ENCODE data around the gene GEMIN8.

Gene GEMIN8

GRCh38 chrX:14038375-14039085 is 8.8 kb upstream of the GEMIN8 start:
- ChIA-PET POLR2A (no interaction called here), CTCF (interaction anchor here (0.7 to 1.4 kb wide), 6 partner anchors 10 to 1205 kb away, joined by 3 to 7 read pairs (median 4); no protein-coding TSS in a partner anchor)
- no peak overlapping the region for H3K4me3 ChIP-seq (ENCODE audit: low read depth, low read length)
- TF ChIP-seq CTCF (IDR thresholded peaks at IDR 0.05; ENCODE audit: insufficient read depth, low read length, missing control alignments), result no peak
- DNase-seq (ENCODE audit: low read depth, low spot score), result no peak

- no peak for DNase-seq (ENCODE audit: low read depth, low spot score)
- POLR2A ChIA-PET, result no interaction called here
Measured at GRCh38 chrX:14032406-14032805, 2.7 kb upstream of the GEMIN8 start.

GRCh38 chrX:14030174-14030530 is 460 bp upstream of the GEMIN8 start:
- CTCF ChIA-PET, result interaction anchor here (1.9 to 2.7 kb wide), 2 partner anchors 280 to 523 kb away, joined by 9 to 13 read pairs; no protein-coding TSS in a partner anchor
- POLR2A ChIA-PET, result interaction anchor here (0.6 to 1.0 kb wide), 2 partner anchors 150 to 295 kb away, joined by 3 to 5 read pairs; partner anchors contain the start of genes OFD1 and TRAPPC2
- no peak for DNase-seq (ENCODE audit: low read depth, low spot score)
- peak overlapping the region; percentile 65 for H3K4me3 ChIP-seq (ENCODE audit: low read depth, low read length)
- no peak for TF ChIP-seq CTCF (IDR thresholded peaks at IDR 0.05; ENCODE audit: insufficient read depth, low read length, missing control alignments)

More at GRCh38 chrX:14032406-14032805, 2.7 kb upstream of the GEMIN8 start:
- no peak overlapping the region for H3K4me3 ChIP-seq (ENCODE audit: low read depth, low read length)
- CTCF ChIA-PET, result interaction anchor here (0.7 to 2.7 kb wide), 12 partner anchors 251 to 1218 kb away, joined by 3 to 17 read pairs (median 4); no protein-coding TSS in a partner anchor
- TF ChIP-seq CTCF (IDR thresholded peaks at IDR 0.05; ENCODE audit: insufficient read depth, low read length, missing control alignments), result peak; percentile 22

- POLR2A ChIA-PET, result interaction anchor here (0.9 to 1.0 kb wide), 2 partner anchors 294 to 379 kb away, joined by 3 to 5 read pairs; partner anchors contain the start of genes OFD1 and TRAPPC2
- no peak for DNase-seq (ENCODE audit: low read depth, low spot score)
- no peak for TF ChIP-seq CTCF (IDR thresholded peaks at IDR 0.05; ENCODE audit: insufficient read depth, low read length, missing control alignments)
- CTCF ChIA-PET, result interaction anchor here (1.1 to 2.7 kb wide), 6 partner anchors 10 to 1079 kb away, joined by 3 to 13 read pairs (median 6); no protein-coding TSS in a partner anchor
- peak overlapping the region; percentile 65 for H3K4me3 ChIP-seq (ENCODE audit: low read depth, low read length)
Measured at GRCh38 chrX:14029039-14029424, 660 bp downstream of the GEMIN8 start.

- H3K4me3 ChIP-seq (ENCODE audit: low read depth, low read length), result no peak overlapping the region
- POLR2A ChIA-PET, result interaction anchor here (0.9 kb wide), 1 partner anchor 379 kb away, joined by 3 read pairs; no protein-coding TSS in a partner anchor
- CTCF ChIA-PET, result interaction anchor here (1.1 to 2.7 kb wide), 6 partner anchors 10 to 1079 kb away, joined by 3 to 13 read pairs (median 6); no protein-coding TSS in a partner anchor
- DNase-seq (ENCODE audit: low read depth, low spot score), result no peak
- no peak for TF ChIP-seq CTCF (IDR thresholded peaks at IDR 0.05; ENCODE audit: insufficient read depth, low read length, missing control alignments)
Measured at GRCh38 chrX:14028473-14028872, 1.2 kb downstream of the GEMIN8 start.

GRCh38 chrX:14027511-14028019 is 2.1 kb downstream of the GEMIN8 start:
- no peak overlapping the region for H3K4me3 ChIP-seq (ENCODE audit: low read depth, low read length)
- no peak for TF ChIP-seq CTCF (IDR thresholded peaks at IDR 0.05; ENCODE audit: insufficient read depth, low read length, missing control alignments)
- ChIA-PET CTCF (interaction anchor here (2.7 kb wide), 1 partner anchor 520 kb away, joined by 13 read pairs; no protein-coding TSS in a partner anchor), POLR2A (no interaction called here)
- no peak for DNase-seq (ENCODE audit: low read depth, low spot score)

All from AG04449 (cell line).